ENCODE results near the gene GPR35.
"Not testable (repeated sequence)": the region's sequence is repeated elsewhere in the genome, so short reads cannot be mapped to it uniquely, and the experiment has no call there.

GPR35 gene

DNA sequence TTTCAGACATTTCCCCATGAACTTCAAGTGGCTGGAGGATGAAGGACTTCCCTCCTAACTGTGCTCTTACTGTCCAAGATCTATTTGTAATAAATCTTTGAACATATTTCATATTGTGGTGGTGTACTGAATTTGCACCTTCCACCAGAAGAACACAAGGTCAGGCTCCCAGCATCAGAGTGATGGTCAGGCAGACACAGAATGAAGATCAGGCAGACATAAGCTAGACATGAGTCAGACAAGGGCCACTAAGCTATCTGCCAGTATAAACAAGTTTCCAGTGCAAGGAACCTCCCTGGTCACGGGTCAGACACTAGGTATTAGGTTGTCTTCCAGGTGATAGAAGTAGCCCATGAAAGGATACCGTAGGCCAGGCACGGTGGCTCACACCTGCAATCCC is 37.4 kb downstream of the GPR35 start:
- DNase-seq (ENCODE audit: low read depth): no peak

DNA sequence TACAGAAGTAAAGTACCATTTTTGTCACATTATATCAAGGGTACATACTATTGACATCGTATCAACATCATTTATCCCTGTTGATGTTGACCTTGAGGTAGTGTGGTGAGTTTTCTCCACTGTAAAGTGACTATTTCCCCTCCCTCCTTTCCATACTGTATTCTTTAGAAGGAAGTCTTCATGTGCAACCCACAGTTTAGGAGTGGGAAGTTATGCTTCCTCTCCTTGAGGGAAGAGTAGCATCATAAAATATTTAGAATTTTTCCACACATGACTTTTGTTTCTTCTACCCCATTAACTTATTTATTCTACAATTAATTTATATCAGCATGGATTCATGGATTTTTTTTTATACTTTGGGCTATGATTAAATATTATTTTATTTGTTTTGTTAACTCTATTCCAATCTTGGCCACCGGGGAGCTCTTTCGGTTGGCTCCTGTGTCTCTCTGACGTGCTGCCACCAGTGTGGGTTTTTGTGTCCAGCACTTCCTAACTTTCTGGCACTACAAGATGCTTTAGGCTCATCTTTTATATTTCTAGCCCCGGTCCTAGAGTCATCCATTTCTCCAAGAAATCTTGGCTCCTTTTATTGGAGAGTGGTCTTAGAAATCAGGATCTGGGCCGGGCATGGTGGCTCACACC is 38.4 kb downstream of the GPR35 start:
- no peak for DNase-seq (ENCODE audit: low read depth)

DNA sequence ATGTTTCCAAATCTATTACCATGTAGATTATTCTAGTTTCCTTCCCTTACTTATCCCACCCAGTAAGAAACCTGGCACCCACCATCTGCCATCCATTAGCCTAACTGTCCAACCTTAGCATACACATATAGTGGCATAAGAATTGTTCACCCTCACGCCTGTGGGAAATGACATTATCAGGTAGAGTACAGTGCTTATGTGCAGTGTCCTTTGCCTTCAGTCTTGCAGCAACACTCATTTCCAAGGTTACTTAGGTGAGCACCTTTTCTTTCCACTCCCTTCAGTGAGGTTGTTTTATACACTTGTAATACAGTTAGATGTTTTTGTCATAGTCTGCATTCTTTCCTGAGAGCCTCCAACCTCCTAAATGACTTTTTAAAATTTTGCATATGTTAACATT is 39.3 kb downstream of the GPR35 start:
- no peak for DNase-seq (ENCODE audit: low read depth)

DNA sequence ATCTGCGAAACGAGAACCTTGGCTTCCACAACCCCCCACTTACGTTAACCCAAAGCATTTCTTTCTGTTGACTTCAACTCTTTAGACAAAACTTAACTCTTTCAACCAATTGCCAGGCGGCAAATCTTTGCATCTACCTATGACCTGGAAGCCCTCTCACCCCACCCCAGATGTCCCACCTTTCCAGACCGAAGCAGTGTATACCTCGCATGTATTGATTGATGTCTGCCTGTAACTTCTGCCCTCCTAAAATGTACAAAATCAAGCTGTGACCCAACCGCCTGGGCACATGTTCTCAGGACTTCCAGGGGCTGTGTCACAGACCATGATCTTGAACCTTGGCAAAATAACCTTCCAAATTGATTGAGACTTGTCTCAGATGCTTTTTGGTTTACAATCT is 45.1 kb downstream of the GPR35 start:
- no peak for DNase-seq (ENCODE audit: low read depth)

DNA sequence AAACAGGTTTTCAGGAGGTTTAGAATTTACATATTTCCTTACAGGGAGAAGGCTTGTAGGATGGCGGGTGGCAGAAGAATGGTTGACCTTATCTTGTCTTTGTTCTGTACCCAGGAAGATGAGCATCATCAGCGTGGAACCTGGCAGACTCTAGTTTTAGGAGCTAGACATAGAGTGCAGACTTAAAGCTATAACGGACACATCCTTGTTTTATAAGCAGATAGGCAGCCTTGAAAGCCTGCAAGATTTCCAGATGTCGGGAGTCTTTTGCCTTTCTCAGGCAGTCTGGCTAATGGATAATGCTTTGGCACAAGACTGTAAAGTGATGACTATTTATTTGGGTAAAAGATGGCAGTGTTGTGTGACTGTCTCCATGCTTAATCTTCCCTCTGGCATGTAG is 45.7 kb downstream of the GPR35 start:
- DNase-seq (ENCODE audit: low read depth): no peak

DNA sequence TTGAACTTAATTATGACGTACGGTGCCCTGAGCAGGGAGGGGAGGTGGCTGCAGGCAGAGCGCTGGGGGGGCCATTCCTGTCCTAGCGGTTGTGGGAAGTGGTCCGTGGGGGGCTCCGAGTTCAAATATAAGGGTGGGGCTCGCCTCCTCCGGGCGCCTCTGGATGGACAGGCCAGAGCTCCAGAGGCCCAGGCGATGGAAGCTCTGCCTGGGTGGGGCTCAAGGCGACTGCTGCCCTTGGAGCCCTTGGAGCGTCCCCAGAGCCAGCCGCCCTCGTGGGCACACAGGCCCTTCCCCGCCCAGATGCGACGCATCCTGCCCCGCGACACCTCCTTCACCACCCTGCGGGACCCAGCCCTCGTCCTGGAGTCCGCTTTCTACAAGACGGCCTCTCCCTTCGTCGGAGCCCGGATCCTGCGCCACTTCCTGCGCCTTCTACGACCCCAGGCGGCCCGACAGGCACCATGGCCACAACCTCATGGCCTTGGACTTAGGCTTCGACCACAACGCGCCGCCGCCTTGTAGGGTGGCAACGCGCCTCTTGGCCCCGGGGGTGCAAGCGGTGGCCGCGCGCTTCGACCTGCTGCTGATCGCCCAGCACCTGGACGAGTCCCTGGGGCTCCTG is 46.9 kb downstream of the GPR35 start:
- no peak for DNase-seq (ENCODE audit: low read depth)

DNA sequence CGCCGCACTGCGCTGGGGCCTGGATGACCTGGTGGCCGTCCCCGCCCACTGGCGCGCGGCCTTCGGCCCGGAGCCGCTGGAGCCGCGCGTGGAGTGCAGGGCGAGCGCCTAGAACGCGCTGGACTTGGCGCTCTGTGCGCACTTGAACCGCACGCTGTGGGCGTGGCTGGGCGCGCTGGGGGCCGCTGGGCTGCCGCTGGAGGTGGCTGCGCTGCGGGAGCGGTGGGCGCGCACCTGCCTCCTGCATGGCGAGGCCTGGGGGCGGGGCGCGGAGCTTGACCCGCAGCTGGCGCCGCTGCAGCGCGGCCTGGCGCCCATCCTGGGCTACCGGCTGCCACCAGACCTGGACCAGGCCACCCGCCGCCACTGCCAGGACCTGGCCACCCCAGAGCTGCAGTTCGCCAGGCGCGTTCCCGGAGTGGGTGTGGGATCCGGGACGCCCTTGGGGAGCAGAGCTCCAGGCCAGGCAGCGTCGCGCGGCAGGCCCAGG is 47.5 kb downstream of the GPR35 start:
- no peak for DNase-seq (ENCODE audit: low read depth)

DNA sequence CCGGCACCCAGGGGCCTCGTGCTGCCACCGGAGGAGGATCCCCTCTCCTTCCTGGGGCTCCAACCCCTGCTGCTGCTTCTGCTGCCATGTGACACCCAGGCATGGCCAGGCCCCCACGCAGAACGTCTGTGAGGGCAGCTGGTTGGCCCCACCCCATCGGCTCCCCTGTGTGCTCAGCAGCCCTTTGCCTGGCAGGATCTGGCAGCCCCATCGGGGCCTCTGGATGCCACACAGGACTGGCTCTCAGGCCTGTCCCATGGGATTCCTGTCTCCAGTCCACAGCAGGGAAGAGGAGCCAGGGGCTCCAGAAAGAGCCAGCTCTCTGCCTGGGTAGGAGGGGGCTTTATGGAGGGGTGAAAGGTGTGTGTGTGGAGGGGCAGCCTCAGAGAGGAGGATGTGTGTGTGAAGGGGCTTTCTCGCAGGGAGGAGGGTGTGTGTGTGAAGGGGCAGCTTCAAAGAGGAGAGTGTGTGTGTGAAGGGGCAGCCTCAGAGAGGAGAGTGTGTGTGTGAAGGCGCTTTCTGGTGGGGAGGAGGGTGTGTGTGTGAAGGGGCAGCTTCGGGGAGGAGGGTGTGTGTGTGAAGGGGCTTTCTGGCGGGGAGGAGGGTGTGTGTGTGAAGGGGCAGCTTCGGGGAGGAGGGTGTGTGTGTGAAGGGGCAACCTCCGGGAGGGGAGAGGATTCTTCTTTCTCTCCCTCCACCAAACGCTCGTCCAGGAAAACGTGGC is 49.3 kb downstream of the GPR35 start:
- not testable (repeated sequence) for DNase-seq (ENCODE audit: low read depth)

DNA sequence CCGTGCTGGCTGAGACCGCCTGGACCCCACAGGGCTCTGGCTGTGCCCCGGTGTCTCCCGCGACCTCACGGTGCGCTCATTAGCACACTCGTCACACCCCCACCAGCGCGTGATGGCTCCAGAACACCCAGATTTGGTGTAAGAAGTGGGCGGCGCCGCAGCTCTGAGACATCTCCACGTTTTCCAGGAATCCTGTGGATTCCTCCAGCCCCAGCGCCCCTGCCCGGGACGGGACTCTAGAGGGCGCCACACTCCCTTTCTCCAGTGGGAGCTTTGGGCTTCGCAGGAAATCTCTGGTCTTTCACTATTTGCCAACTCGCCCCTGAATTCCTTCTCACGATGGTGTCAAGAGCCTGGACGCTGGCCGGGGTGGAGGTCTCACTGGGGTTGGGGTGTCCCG is 50.1 kb downstream of the GPR35 start:
- not testable (repeated sequence) for DNase-seq (ENCODE audit: low read depth)

DNA sequence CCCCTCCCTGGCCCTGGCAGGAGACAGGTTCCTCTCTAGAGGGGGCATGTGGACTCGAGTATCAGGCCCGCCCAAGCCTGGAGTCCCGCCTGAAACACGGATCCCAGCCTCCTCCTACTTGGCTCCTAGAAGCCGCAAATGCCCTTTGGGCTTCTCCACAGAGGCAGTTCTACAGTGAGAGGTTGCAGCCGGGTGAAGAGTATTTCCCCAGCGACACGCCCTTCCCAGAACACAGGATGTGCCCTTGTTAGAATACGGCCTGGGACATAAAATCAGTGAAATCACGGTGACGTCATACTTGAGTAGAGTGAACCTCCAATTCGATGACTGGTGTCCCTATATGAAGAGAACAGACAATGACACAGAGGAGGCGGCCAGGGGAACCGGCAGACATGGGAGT is 52.8 kb downstream of the GPR35 start:
- not testable (repeated sequence) for DNase-seq (ENCODE audit: low read depth)

DNA sequence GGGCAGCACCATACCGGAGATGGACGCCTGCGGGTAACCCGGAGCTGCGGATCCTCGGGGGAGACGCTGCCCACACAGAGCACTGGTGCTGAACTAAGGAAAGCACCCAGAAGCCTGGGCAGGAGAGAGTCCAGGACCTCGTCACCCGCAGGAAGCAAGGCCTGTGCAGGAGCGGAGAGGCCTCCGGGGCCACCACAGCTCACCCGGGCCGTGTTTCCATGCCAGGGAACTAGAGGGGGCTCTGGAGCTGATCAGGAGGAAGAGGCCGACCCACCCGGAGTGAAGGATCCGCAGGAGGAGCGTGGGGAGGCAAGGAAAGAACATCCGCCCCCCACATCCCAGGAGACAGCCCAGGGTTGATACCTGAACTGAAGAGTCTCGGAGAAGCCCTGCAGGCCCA is 53.6 kb downstream of the GPR35 start:
- DNase-seq (ENCODE audit: low read depth): not testable (repeated sequence)

DNA sequence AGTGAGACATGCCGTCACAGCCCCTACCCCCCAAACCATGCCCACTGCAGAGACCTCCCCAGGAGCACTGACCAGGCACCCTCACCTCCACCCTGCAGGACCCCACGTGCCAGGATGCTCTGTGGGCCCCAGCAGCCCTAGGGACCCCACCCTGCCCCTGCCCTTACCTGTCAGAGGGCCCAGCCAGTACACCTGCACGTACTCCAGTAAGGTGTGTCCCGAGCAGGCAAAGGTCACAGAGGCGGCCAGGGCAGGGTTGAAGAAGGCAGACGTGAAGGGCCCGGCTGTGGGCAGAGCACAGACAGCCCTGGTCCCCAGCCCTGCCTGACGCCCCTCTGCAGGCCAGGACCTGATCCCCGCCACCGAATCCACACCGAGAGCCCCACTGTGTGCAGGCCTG is 54.9 kb downstream of the GPR35 start:
- not testable (repeated sequence) for DNase-seq (ENCODE audit: low read depth)

Measured in activated T-cell treated with anti-CD3 and anti-CD28 coated beads for 24 hours (primary cell).